Daoy (cell line): ENCODE results near the gene ERCC6. TPM values are rescaled to one million over a fixed set of nuclear protein-coding genes. Genes with fewer than 3 reads are reported as not detected.

Experiments
- DNase-seq: peaks from one replicate; pipeline ENCODE4 v3.0.0-alpha.2; 2015; ENCODE audit warnings: low read depth
- total RNA-seq: library from RNA; depleted of rRNA; stranded (reverse); fragments of >200 nt; shearing (Covaris generic); gene quantifications from 2 replicates; pipeline ENCODE4 v1.2.3, GENCODE V29; 2014

ERCC6 gene
- total RNA-seq, 1 experiment from 2014 or later = 5.4 TPM

DNA sequence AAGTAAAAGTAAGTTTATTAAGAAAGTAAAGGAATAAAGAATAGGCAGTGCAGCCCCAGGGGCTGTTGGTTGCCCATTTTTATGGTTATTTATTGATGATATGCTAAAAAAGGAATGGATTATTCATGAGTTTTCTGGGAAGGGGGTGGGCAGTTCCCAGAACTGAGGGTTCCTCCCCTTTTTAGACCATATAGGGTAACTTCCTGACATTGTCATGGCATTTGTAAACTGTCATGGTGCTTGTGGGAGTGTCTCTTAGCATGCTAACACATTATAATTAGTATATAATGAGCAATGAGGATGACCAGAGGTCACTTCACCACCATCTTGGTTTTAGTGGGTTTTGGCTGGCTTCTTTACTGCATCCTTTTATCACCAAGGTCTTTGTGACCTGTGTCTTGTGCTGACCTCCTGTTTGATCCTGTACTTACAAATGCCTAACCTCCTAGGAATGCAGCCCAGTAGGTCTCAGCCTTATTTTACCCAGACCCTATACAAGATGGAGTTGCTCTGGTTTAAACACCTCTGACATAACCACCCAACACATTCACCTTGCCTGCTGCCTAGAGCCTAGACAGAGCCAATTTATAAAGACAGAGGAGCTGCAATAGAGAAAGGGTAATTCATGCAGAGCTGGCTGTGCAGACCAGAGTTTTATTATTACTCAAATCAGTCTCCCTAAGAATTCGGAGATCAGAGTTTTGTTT is 10.9 kb upstream of the ERCC6 start:
- no peak for DNase-seq

DNA sequence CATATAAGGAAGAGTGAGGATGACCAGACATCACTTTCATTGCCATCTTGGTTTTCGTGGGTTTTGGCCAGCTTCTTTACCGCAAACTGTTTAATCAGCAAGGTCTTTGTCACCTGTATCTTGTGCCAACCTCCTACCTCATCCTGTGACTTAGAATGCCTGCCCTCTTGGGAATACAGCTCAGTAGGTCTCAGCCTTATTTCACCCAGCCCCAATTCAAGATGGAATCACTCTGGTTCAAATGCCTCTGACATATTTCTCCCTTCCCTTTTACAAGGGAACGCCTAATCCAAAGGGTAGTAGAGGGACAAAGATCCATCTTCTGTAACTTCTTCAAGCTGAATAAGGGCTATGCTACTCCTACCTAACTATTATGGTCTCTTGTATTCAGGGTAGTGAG is 4.7 kb upstream of the ERCC6 start:
- no peak for DNase-seq

DNA sequence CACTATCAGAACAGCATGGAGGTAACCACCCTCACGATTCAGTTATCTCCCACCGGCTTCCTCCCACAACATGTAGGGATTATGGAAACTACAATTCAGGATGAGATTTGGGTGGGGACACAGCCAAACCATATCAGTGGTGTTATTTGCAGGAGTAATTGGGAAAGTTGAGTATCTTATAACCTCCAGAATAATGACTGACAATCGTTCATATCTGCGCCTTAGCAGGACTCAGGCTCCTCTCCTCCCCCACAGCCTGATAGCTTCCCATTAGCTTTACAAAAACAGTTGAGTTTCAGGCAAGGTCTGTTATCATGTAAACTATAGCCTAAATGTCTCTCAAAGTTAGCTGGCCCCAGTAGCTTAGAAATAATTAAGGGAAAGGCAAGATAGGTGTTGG is 3.4 kb upstream of the ERCC6 start:
- DNase-seq = no peak

DNA sequence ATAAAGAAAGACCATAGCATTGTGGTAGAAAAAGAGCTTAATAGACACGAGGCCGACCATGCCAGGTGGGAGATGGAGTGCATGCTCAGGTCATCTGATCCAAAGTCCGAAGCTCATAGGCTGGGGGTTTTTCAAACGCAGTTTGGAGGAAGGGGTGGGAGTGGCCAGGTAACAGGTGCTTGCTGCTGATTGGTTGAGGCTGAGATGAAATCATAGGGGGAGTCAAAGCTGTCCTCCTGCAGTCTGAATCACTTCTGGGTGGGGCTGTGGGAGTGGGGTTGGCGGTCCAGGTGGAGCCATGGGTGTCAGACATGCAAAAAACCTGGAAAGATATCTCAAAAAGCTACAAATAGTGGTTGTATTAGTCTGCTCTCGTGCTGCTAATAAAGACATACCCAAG is 2.8 kb upstream of the ERCC6 start:
- DNase-seq = no peak

DNA sequence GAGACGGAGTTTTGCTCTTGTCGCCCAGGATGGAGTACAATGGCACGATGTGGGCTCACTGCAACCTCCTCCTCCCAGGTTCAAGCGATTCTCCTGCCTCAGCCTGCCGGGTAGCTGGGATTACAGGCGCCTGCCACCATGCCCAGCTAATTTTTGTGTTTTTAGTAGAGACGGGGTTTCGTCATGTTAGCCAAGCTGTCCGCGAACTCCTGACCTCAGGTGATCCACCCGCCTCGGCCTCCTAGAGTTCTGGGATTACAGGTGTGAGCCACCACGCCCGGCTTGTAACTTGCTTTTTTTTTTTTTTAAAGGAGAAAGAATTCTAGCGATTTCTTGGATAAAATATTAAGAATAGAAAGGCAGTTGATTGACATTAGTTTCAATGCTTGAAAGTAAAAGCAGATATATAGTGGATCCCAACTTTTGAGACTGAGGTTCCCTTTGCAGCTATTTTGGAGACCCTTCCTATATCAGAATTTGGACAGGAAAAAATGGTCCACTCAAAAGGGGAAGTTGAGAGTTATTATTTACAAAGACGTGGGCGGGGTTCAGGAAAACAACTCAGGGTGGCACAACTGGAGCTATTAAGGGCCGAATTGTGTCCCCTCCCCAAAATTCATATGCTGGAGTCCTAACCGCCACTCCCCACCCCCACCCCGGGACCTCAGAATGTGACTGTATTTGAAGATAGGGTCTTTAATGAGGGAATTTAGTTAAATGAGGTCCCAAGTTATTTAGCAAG is 1.3 kb upstream of the ERCC6 start:
- DNase-seq = no peak

DNA sequence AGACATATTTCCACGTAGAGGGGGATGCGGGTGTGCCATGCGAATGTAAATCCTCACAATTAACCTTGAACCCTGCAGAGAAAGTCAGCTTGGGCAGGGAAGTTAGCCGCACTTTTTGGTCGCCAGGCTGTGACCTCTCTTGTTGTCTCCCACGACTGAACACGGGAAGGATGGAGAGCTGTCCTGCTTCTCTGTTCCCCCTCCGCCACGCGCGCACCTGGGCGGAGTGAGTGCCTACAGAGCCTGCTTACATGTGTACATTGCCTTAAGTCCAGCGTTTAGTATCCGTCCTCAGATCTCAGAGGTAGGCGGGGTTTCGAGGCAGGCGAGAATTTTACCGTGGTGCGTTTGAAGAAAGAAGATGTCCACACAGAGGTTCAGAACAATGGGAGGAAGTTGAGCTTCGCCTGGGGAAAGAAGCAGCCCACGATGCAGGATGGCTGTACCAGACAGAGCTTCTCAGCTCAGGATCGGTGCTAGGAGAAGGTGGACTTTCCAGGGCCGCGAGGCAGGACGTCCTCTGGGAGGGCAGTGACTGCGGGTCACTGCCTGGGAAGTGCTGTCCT is 482 bp upstream of the ERCC6 start:
- peak; percentile 43 for DNase-seq

DNA sequence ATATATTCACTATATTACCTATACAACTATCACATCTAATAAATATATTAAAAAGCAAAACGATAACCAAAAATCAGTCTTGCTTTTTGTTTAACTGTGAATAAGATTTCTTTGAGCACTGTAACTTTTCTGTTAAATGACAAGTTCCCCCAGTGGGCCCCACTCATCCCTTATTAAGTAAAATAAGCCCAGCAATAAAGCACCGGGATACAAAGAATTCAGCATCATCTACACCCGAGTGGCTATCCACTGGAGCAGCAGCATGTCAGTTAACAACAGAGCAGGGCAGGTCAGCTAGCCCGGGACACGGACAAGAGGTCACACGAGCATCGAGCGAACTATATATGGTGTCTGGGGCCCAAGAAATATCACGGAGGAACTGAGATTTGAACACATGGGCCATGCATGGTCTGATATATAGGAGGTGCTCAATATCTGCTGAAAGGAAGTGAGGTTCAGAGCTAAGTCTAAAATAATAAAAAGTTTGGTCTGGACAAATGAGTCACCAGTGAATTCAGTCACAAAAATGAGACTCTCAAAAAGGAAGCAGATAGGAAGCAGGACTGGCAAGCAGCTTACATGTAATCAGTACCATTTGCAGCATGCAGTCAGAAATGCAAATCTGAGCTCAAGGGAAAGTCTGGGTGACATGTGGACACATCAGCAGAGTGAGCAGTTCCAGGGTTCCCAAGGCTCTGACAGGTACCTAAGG is 4.1 kb downstream of the ERCC6 start:
- DNase-seq = peak; percentile 37

DNA sequence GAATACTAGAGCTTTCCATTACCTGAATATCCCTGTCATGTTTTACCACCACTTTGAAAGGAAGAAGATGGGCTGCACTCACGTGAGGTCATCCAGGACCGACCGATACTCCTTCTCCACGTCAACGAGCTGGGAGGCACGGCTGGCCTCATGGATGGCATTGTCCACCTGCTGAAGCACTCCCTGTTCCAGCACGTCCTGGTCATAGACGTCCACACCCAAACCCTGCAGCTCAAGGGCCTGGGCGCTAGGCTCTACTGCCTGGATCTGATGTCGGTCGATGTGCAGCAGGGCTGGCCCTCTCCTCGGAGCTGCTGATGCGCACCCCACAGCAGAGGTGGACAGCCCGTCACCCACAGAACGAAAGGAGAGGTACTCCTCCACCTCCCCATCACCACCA is 6.5 kb downstream of the ERCC6 start:
- DNase-seq = no peak

DNA sequence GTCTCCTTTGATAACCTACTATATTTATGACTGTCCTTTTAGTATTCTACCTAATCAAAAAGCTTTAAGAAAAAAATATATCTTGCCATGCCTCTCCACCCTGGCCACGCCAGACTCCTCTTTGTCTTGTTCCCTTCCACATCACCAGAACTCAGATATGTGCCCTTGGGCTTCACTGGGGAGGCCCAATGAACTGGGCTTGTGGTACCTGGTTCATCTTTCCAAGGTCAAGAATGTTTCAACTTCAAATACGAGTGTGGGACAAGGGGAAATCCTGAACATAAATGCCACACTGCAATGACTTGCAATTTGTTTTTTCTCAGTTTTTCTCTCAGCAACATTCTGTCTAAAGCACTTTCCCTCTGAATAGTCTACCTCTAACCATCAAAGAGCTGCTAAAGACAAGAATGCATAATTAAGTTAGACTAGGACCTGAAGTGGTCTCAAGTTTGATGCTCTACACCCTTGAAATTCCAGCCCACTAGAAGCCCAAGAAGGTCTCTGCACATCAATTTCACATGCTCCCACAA is 9.9 kb downstream of the ERCC6 start:
- no peak for DNase-seq

DNA sequence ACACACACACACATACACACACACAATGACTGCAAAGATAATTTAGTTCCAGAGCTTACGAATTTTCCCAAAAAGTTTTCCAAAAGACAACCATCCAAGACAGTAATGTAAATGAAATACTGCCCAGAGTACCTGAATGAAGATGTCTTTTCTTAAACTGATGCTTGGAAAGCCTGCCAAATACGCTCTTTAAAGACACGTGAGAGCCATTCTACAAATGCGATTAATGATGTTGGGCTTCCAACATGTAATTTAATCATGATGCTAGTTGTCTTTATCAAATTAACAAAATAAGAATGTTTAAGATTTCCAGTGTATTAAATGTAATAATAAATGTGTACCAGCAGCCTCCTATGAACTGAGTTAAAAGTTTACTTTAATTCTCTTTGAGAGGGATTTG is 11.1 kb downstream of the ERCC6 start:
- DNase-seq = no peak

DNA sequence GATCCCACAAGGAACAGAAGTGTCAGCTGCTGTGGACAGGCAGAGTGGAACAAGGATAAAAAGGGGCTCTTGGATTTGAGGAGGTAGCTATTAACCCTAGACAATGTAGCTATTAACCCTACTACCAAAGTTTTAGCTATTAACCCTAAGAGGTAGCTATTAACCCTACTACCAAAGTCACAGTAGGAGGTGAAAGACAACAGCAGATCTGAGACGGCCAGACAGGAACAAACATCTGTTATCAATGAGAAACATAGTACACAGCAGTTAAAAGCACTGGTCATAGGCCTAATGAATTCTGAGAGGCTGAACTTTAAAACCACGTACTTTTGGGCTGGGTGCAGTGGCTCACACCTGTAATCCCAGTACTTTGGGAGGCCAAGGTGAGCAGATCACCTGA is 11.9 kb downstream of the ERCC6 start:
- DNase-seq = no peak

DNA sequence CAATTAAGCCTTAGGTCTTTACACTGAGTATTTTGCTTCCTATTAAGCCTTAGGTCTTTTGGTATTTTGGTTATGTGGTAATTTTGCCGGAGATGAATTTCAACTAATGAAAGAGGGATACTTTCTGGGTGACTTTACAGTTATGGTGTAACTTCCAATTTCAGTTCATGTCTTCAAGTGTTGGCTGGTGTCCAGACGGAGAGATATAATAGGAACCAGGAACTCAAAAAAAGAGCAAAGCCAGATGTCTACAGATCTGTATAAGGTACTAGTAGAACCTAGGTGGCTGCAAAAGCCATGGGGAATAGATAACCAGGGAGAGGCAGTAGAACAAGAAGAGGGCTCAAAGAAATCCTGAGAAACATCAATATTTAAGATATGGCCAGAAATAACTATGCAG is 12.3 kb downstream of the ERCC6 start:
- no peak for DNase-seq

DNA sequence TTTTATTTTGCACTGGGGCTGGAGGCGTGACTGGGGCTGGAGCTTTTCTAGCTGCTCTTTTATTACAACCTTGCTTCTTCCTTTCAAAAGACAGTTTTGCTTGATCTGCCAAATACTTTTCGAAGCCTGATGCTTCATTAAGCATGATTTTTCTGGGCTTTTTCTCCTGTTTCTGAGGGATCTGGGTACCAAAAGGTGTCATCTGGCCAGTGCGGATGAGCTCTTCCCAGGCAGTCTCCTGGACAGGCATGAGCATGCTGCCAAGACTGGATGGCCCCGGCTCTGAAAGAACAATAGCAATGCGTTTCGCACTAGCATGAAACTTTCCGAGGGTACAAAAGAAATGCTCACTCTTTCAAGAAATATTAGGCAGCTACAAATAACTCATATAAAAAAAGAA is 14.4 kb downstream of the ERCC6 start:
- DNase-seq = no peak

DNA sequence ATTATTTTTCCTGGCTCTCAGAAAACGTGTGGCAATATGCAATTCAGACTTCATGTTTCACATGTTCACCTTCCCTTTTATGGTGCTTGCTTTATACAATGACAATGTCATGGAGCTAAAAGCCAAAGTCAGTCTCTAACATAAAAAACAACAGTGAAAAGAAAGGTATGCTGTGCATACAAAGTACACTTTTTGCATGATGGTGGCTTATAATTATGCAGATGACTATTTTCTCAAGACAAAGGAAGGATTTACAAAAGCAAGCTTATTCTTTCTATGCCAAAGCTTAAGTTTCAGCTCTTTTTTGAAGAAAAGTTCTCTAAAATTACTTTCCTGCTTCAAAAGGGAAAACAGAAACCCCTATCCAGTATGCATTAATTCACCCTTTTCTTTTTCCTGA is 15.6 kb downstream of the ERCC6 start:
- DNase-seq = no peak

DNA sequence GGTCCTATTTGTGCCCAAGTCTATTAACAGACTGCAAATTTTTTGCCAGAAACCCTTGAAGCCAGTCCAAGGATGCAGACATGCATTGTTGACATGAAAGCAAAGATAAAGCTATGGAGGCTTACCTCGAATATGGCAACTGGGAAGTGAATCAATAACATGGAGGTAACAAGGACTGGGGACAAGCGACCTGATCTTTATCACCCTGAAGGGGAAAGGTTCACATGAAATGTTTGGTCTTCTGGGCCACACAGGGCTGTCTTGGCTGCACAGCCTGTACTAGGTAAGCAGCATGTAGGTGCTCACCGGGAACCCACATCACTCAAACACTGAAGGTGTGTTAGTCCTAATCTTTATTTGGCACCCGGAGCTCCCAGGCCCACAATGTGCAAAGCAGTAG is 17.9 kb downstream of the ERCC6 start:
- no peak for DNase-seq

DNA sequence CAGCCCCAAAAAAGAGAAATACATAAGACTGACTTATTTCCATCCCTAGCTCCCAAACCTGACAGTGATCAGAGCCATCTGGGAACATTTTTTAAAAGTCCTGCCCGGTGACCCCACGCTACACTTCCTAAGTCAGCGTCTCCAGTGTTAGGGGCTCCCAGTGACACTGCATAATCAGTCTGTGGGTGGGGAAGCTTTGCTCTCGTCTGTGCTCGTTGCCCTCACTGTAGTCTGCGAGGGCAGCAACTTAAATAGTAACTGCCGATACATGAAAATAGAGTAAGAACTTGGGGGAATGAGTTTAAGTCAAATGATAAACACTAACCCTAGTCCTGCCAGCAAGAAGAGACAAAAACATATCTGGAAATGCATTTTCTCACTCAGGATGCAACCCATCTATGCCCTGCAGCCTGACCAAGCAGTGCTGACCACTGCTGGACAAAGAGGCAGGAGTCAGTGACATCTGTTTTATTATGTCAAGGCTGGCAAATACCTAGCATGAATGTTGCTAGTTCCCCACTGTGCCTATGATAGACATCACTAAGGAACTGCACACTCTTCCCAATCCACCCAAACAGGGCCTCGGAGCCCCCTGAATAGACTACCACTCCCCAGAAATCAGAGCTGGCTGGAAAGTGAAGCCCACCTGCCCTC is 18.7 kb downstream of the ERCC6 start:
- DNase-seq = no peak

DNA sequence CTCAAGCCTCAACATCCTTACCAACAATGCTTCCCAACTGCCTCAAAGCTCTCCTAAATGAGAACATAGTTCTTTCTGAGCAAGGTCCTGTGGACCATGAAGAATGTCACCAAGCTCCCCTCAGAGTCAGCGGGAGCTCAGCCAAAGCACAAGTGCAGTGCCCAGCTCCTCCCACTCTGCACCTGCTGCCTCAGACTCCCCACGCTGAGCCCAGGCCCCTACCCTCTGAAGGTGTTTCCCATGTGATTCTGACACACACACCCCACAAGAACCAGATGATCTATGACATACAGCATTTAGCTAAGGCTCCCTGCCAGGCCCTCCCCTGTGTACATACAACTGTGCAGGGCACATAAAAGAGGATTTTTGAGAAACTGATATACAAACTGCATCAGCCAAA is 19.2 kb downstream of the ERCC6 start:
- no peak for DNase-seq

DNA sequence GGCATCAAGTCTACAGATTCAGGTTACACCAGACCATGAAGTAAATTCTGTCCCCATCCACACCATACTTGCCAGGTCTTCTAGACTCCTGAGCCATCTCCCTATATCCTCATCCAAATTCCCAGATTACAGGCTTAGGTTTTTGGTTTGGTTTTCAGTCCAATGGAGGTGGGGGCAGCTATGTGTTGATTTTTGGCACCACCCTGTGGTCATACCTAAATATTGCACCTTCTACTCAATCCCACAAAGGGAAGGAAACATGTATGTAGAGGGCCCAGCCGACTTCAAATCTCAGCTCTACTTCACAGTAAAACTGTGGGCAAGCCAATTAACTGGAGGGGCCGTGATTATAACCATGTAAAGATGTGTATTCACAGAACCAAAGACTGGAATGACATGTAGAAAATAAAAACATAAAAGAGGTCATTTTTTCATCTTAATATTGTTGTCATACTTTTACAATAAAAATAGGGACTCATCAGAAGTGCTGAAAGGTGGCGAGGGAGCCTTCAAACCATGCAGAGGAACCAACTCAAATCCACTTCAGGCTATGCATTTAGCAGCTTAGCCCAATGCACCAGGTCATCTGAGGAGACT is 19.8 kb downstream of the ERCC6 start:
- peak; percentile 31 for DNase-seq

DNA sequence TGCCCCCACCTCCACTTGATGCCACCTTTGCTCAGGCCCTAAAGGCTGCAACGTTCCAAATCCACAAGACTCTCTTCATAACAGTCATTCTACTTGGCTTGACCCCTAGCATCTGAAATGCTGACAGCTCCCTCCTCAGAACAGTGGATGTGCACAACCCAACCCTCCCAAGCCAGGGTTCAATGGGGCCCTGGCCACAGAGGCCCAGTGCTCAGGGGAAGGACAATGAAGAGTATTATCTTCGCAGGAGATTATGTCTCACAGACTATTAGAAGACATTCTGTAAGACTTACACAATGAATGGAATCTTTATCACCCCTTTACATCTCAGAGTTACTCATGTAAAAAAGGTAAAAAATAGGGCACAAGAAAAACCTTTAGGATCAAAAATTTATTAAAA is 20.4 kb downstream of the ERCC6 start:
- no peak for DNase-seq

DNA sequence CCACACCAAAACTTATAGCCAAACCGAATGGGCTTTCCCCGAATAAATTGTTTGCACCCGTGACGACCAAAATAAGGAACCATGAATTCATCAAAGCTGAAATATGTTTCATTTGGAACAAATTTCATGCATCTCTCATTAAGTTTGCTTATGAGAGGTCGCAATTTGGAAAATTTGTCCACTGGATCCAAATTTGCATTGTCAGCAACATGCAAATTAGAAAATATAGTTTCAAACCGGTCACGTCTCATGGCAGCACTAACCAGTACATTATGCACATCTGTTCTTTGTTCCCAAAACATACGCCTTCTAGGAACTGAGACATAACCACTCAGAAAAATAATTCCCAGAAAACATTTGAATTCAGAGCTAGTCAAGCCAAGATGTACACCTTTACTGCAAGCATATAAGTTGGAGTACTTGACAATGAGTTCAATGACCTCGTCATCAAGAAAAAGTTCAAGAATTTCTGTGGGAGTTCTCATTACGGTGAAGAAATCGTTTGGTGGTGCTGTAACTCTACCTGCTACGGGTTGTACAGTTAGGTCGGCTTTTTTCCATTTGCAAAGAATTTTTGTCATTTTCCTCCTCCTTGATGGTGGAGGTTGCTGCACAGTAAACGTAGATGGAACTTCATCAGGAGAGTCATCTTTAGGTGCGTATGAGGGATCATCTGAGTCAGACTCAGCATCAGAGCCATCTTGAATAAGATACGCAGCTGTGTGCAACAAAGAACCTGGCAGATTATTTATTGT is 22.5 kb downstream of the ERCC6 start:
- DNase-seq = no peak
